Loucy (cell line): ENCODE data around the gene DNAJC11.

Experiments used
- CTCF ChIP-seq: fragments of 200-600 bp; sonication (generic); conservative IDR thresholded peaks from 2 replicates; pipeline ENCODE4 v1.5.1; 2014; ENCODE audit warnings: mild to moderate bottlenecking, antibody characterized with exemption, low read length
- EZH2phosphoT487 ChIP-seq: fragments of 200-600 bp; IDR thresholded peaks from 2 replicates; pipeline ENCODE4 v1.6.1; 2018; ENCODE audit warnings: antibody characterized with exemption, mild to moderate bottlenecking, moderate library complexity, borderline replicate concordance

- TF ChIP-seq CTCF (no peak), EZH2phosphoT487 (no peak)
Measured at GRCh38 chr1:6588893-6589520, 112.6 kb downstream of the DNAJC11 start.
